HCT116 (cell line): ENCODE results near the gene SLC24A3. TPM values are rescaled to one million over a fixed set of nuclear protein-coding genes. Genes with fewer than 3 reads are reported as not detected.

Experiments
- ATAC-seq: fragments of 200-7000 bp; cut with Tn5 transposase; 2 replicates; pipeline ENCODE4 v1.9.1; 2020; ENCODE audit warnings: mild to moderate bottlenecking, moderate library complexity
- BruUV-seq: library from RNA; stranded (reverse); fragments of 400-500 nt; replicated peaks from 2 replicates; lab custom pipeline; 2021; lab: Mats Ljungman, UMichigan
- CTCF ChIA-PET: fragments of 300-600 bp; sonication (Branson Sonifier 250); formaldehyde crosslinking; loops from one replicate; lab custom pipeline; 2021; ENCODE audit warnings: antibody characterized with exemption; lab: Charles Lee
- POLR2A ChIA-PET: fragments of 300-600, 350-600 bp; sonication (Branson Sonifier 250); formaldehyde crosslinking; loops from one replicate; lab custom pipeline; 2021; ENCODE audit warnings: antibody characterized with exemption; lab: Charles Lee
- RAD21 ChIA-PET, 2 experiments: fragments of 300-600 bp; sonication (Branson Sonifier 250); formaldehyde crosslinking; loops; one replicate each; lab custom pipeline; 2023; ENCODE audit warnings: low total read pairs in 2 of 2; ENCODE audit not compliant: uncharacterized antibody in 2 of 2, unreplicated experiment in 2 of 2, low non-redundant PET in 1 of 2; lab: Charles Lee
- DNase-seq: peaks from one replicate; pipeline ENCODE4 v3.0.0-alpha.2; 2010; ENCODE audit warnings: low read depth, low spot score
- H2AFZ ChIP-seq: fragments of 200-600 bp; shearing (Covaris generic), sonication (generic); 2 replicates; pipeline ENCODE4 v1.6.1; 2017; ENCODE audit warnings: low read depth, mixed run types, mixed read lengths, antibody characterized with exemption, low read length; ENCODE audit not compliant: poor library complexity, severe bottlenecking
- H3K27ac ChIP-seq: 2 replicates; pipeline ENCODE4 v1.5.1; 2012; ENCODE audit warnings: low read depth, low read length
- H3K27me3 ChIP-seq: fragments of 200-600 bp; sonication (generic); 2 replicates; pipeline ENCODE4 v1.6.1; 2016; ENCODE audit warnings: mixed run types, low read length, mixed read lengths; ENCODE audit not compliant: insufficient read depth
- H3K36me3 ChIP-seq, 2 experiments: fragments of 200-500 bp in 1 of 2; fragments of 200-600 bp in 1 of 2; sonication (Bioruptor generic) in 1 of 2; sonication (generic) in 1 of 2; 2 replicates each; pipeline versions ENCODE4 v1.5.1 to v1.6.1; 2014 to 2016; ENCODE audit warnings: low read length in 2 of 2, inconsistent platforms in 1 of 2, mixed read lengths in 1 of 2, mixed run types in 1 of 2; ENCODE audit not compliant: insufficient read depth in 2 of 2, control insufficient read depth in 1 of 2
- H3K4me1 ChIP-seq, 2 experiments: fragments of 200-600 bp in 1 of 2; sonication (generic) in 1 of 2; 2 replicates each; pipeline versions ENCODE4 v1.5.1 to v1.6.1; 2012 to 2017; ENCODE audit warnings: low read length in 2 of 2, inconsistent platforms in 1 of 2, mild to moderate bottlenecking in 1 of 2, mixed read lengths in 1 of 2, mixed run types in 1 of 2, moderate library complexity in 1 of 2; ENCODE audit not compliant: insufficient read depth in 2 of 2, control insufficient read depth in 1 of 2
- H3K4me2 ChIP-seq: fragments of 200-600 bp; sonication (generic); 2 replicates; pipeline ENCODE4 v1.6.1; 2017; ENCODE audit warnings: mixed run types, low read length, mixed read lengths
- H3K4me3 ChIP-seq, 2 experiments: fragments of 200-600 bp in 1 of 2; sonication (generic) in 1 of 2; replicated peaks in 1 of 2; 2 replicates each; pipeline ENCODE4 v1.5.1; 2011 to 2016; ENCODE audit warnings: low read length in 2 of 2, control low read depth in 1 of 2, low read depth in 1 of 2, mild to moderate bottlenecking in 1 of 2, mixed read lengths in 1 of 2, mixed run types in 1 of 2
- H3K79me2 ChIP-seq: fragments of 200-600 bp; sonication (generic); 2 replicates; pipeline ENCODE4 v1.6.1; 2017; ENCODE audit warnings: mild to moderate bottlenecking, mixed run types, low read length, moderate library complexity, mixed read lengths; ENCODE audit not compliant: insufficient read depth
- H3K9ac ChIP-seq: fragments of 200-600 bp; sonication (generic); 2 replicates; pipeline ENCODE4 v1.6.1; 2016; ENCODE audit warnings: low read length, mixed read lengths
- H3K9me2 ChIP-seq: fragments of 200-600 bp; sonication (generic), shearing (Covaris generic); 2 replicates; pipeline ENCODE4 v1.6.1; 2017; ENCODE audit warnings: mixed run types, mild to moderate bottlenecking, moderate library complexity; ENCODE audit not compliant: insufficient read depth
- H3K9me3 ChIP-seq, 2 experiments: fragments of 200-500 bp in 1 of 2; fragments of 200-600 bp in 1 of 2; sonication (Bioruptor generic) in 1 of 2; sonication (generic) in 1 of 2; 2 replicates each; pipeline ENCODE4 v1.6.1; 2014 to 2017; ENCODE audit warnings: low read length in 2 of 2, mixed read lengths in 2 of 2, inconsistent platforms in 1 of 2, low read depth in 1 of 2, mild to moderate bottlenecking in 1 of 2, mixed run types in 1 of 2, moderate library complexity in 1 of 2; ENCODE audit not compliant: control insufficient read depth in 1 of 2, insufficient read depth in 1 of 2
- H4K20me1 ChIP-seq: fragments of 200-600 bp; sonication (generic), shearing (Covaris generic); 2 replicates; pipeline ENCODE4 v1.6.1; 2017; ENCODE audit warnings: mixed run types, mild to moderate bottlenecking, moderate library complexity; ENCODE audit not compliant: insufficient read depth
- ATF3 ChIP-seq: IDR thresholded peaks from 2 replicates; pipeline ENCODE4 v1.6.1; 2012
- CEBPB ChIP-seq: IDR thresholded peaks from 2 replicates; pipeline ENCODE4 v1.6.1; 2012; ENCODE audit warnings: low read depth
- EGR1 ChIP-seq: IDR thresholded peaks from 2 replicates; pipeline ENCODE4 v1.6.1; 2012; ENCODE audit warnings: low read depth
- EZH2phosphoT487 ChIP-seq: fragments of 200-600 bp; IDR thresholded peaks from 2 replicates; pipeline ENCODE4 v1.6.1; 2018; ENCODE audit warnings: antibody characterized with exemption, borderline replicate concordance
- FOSL1 ChIP-seq: IDR thresholded peaks from 2 replicates; pipeline ENCODE4 v1.6.1; 2012; ENCODE audit warnings: low read depth
- JUND ChIP-seq: IDR thresholded peaks from 2 replicates; pipeline ENCODE4 v1.6.1; 2012
- POLR2AphosphoS5 ChIP-seq: IDR thresholded peaks from 2 replicates; pipeline ENCODE4 v1.6.1; 2011; ENCODE audit warnings: mild to moderate bottlenecking, low read depth, low read length, moderate library complexity
- REST ChIP-seq: IDR thresholded peaks from 2 replicates; pipeline ENCODE4 v1.6.1; 2012; ENCODE audit warnings: low read depth
- SIN3A ChIP-seq: IDR thresholded peaks from 2 replicates; pipeline ENCODE4 v1.6.1; 2012; ENCODE audit warnings: low read depth
- SP1 ChIP-seq: IDR thresholded peaks from 2 replicates; pipeline ENCODE4 v1.6.1; 2012; ENCODE audit warnings: low read depth
- SRF ChIP-seq: IDR thresholded peaks from 2 replicates; pipeline ENCODE4 v1.6.1; 2012; ENCODE audit warnings: low read depth
- TCF7L2 ChIP-seq: IDR thresholded peaks from 2 replicates; pipeline ENCODE4 v1.7.0; 2011; ENCODE audit warnings: borderline replicate concordance, inconsistent platforms; ENCODE audit not compliant: insufficient read depth, insufficient read length; ENCODE audit errors: extremely low read depth
- YY1 ChIP-seq: IDR thresholded peaks from 2 replicates; pipeline ENCODE4 v1.6.1; 2011; ENCODE audit warnings: low read length, low read depth, moderate library complexity, mild to moderate bottlenecking; ENCODE audit not compliant: insufficient replicate concordance; ENCODE audit errors: extremely low read depth
- ZFX ChIP-seq: fragments of 450-650 bp; IDR thresholded peaks from 2 replicates; pipeline ENCODE4 v1.6.1; 2017
- intact Hi-C: fragments of 100-400 bp; cut with micrococcal nuclease; formaldehyde crosslinking; loops from 2 replicates; pipeline ENCODE4 v1.10.0; 2022
- total RNA-seq: library from RNA; stranded (reverse); gene quantifications from one replicate; pipeline ENCODE4 v1.2.1, GENCODE V29; 2021; ENCODE audit not compliant: unreplicated experiment

SLC24A3 gene
- total RNA-seq, 1 experiment from 2014 or later = not detected

- no peak overlapping the region for H3K27ac ChIP-seq
- intact Hi-C loops = no loop called here
- RAD21 ChIA-PET = no interaction called here
- H3K9ac ChIP-seq = no peak overlapping the region
- no peak for TF ChIP-seq JUND
- TF ChIP-seq TCF7L2 = no peak
- no peak for TF ChIP-seq SP1
- TF ChIP-seq SIN3A = no peak
- no peak for TF ChIP-seq SRF
- TF ChIP-seq YY1 = no peak
- no peak for TF ChIP-seq CEBPB
- no peak for TF ChIP-seq POLR2AphosphoS5
- TF ChIP-seq, all 23 proteins: peak for 0
- Histone ChIP-seq H3K9me2 (no peaks in the 10 kb centered on the region), H3K36me3 (no peaks in the 10 kb centered on the region), H3K4me3 (no peak overlapping the region), H3K27me3 (no peaks in the 10 kb centered on the region), H3K9me3 (no peaks in the 10 kb centered on the region), H4K20me1 (no peaks in the 10 kb centered on the region), H2AFZ (no peak overlapping the region), H3K4me2 (no peak overlapping the region), H3K4me1 (no peaks in the 10 kb centered on the region), H3K79me2 (no peaks in the 10 kb centered on the region)
- ChIA-PET CTCF (no interaction called here), POLR2A (no interaction called here)
- BruUV-seq = no TSS peak
- DNase-seq (no peak), ATAC-seq (no peak)
These were observed 270.9 kb downstream of the SLC24A3 start for GRCh38 chr20:19483309-19483708.

GRCh38 chr20:19486446-19486845, 274.0 kb downstream of the SLC24A3 start:
- no peak for ATAC-seq
- Histone ChIP-seq H3K9me2 (no peaks in the 10 kb centered on the region), H3K4me3 (no peak overlapping the region), H3K79me2 (no peaks in the 10 kb centered on the region), H2AFZ (no peak overlapping the region), H3K27ac (no peak overlapping the region), H4K20me1 (no peaks in the 10 kb centered on the region), H3K4me2 (no peak overlapping the region), H3K27me3 (no peaks in the 10 kb centered on the region), H3K36me3 (no peaks in the 10 kb centered on the region)
- CTCF ChIA-PET = no interaction called here
- RAD21 ChIA-PET = no interaction called here
- POLR2A ChIA-PET = no interaction called here
- no TSS peak for BruUV-seq
- TF ChIP-seq SIN3A (no peak), ATF3 (no peak), REST (no peak), TCF7L2 (no peak), ZFX (no peak), EGR1 (no peak), EZH2phosphoT487 (no peak), FOSL1 (no peak), POLR2AphosphoS5 (no peak)
- TF ChIP-seq, all 23 proteins: peak for 0
- no peak overlapping the region for H3K9ac ChIP-seq
- intact Hi-C loops = no loop called here
- no peak for DNase-seq
- no peaks in the 10 kb centered on the region for H3K9me3 ChIP-seq
- H3K4me1 ChIP-seq = no peaks in the 10 kb centered on the region
